OCI-LY7 (cell line): ENCODE results near the gene DNMBP.

Source experiments
- CTCF ChIP-seq: fragments of 200-600 bp; sonication (generic); conservative IDR thresholded peaks from 2 replicates; pipeline ENCODE4 v1.5.1; 2014; ENCODE audit warnings: mild to moderate bottlenecking, antibody characterized with exemption, low read length, moderate library complexity, mixed read lengths
- EZH2phosphoT487 ChIP-seq: fragments of 200-600 bp; sonication (generic); IDR thresholded peaks from 2 replicates; pipeline ENCODE4 v1.6.1; 2018; ENCODE audit warnings: low read depth, borderline replicate concordance, mild to moderate bottlenecking, mixed run types, antibody characterized with exemption, low read length, moderate library complexity, mixed read lengths

GRCh38 chr10:99917963-99918825 lies 91.6 kb downstream of the DNMBP start:
- TF ChIP-seq CTCF (no peak), EZH2phosphoT487 (no peak)
